ENCODE results near the gene UVRAG.

DNA sequence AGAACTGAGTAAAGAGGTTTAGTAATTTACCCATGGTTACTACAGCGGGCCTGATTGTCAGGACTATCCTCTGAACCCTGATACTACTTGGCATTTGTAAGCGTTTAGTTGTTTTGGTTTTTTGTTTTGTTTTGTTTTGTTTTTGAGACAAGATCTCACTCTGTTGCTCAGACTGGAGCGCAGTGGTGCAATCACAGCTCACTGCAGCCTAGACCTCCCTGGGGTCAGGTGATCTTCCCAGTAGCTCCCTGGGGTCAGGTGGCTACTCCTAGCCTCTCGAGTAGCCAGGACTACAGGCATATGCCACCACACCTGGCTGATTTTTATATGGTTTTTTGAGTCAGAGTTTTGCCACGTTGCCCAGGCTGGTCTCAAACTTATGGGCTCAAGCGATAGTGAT is 272.7 kb downstream of the UVRAG start:
- TF ChIP-seq POLR2A (IDR thresholded peaks at IDR 0.05; ENCODE audit: low read length) (no peak), GATA1 (IDR thresholded peaks at IDR 0.05; ENCODE audit: low read depth, low read length) (no peak)
